Gastroesophageal sphincter (tissue), 4 donors: Measurements from ENCODE around the gene TMEM87A. TPM values are rescaled to one million over a fixed set of nuclear protein-coding genes. Genes with fewer than 3 reads are reported as not detected.
"Not testable (repeated sequence)": the region's sequence is repeated elsewhere in the genome, so short reads cannot be mapped to it uniquely, and the experiment has no call there.

ENCODE experiments used
- ATAC-seq: fragments of 150-250 bp; one replicate; pipeline ENCODE4 v1.9.1; 2016; ENCODE audit warnings: mild to moderate bottlenecking, moderate library complexity
- H3K27ac ChIP-seq, 4 donors: fragments of 200-600 bp; sonication (generic) in 3 of 4; 1 replicate in 3 of 4; 2 replicates in 1 of 4; pipeline ENCODE4 v1.5.1; 2016 to 2019
- H3K27me3 ChIP-seq: fragments of 200-600 bp; sonication (generic); one replicate; pipeline ENCODE4 v1.5.1; 2019
- H3K36me3 ChIP-seq, 2 donors: fragments of 200-600 bp; sonication (generic); one replicate each; pipeline ENCODE4 v1.5.1; 2019; ENCODE audit warnings: control low read depth in 1 of 2
- H3K4me1 ChIP-seq, 3 donors: fragments of 200-600 bp; sonication (generic); 1 replicate in 2 of 3; 2 replicates in 1 of 3; pipeline ENCODE4 v1.5.1; 2016 to 2019; ENCODE audit warnings: control low read depth in 2 of 3
- H3K4me3 ChIP-seq, 2 donors: fragments of 200-600 bp; sonication (generic); one replicate each; pipeline ENCODE4 v1.5.1; 2019; ENCODE audit warnings: mild to moderate bottlenecking in 1 of 2, moderate library complexity in 1 of 2
- H3K9me3 ChIP-seq, 3 donors: fragments of 200-600 bp; sonication (generic); one replicate each; pipeline ENCODE4 v1.5.1; 2017 to 2019; ENCODE audit warnings: control low read depth in 2 of 3
- CTCF ChIP-seq, 4 experiments: fragments of 200-600 bp in 2 of 4; fragments of 450-650 bp in 2 of 4; sonication (generic) in 1 of 4; IDR thresholded peaks; one replicate each; pipeline ENCODE4 v1.5.1; 2017 to 2019; ENCODE audit warnings: antibody characterized with exemption in 4 of 4, mild to moderate bottlenecking in 2 of 4, moderate library complexity in 2 of 4
- EP300 ChIP-seq: sonication (generic); formaldehyde crosslinking; IDR thresholded peaks from one replicate; pipeline ENCODE4 v1.6.1; 2017; ENCODE audit warnings: antibody characterized with exemption, mild to moderate bottlenecking
- POLR2A ChIP-seq, 2 donors: fragments of 450-650 bp; IDR thresholded peaks; one replicate each; pipeline ENCODE4 v1.6.1; 2017; ENCODE audit warnings: antibody characterized with exemption in 2 of 2, mild to moderate bottlenecking in 2 of 2, moderate library complexity in 1 of 2
- POLR2AphosphoS5 ChIP-seq: sonication (generic); formaldehyde crosslinking; IDR thresholded peaks from one replicate; pipeline ENCODE4 v1.6.1; 2017; ENCODE audit warnings: antibody characterized with exemption
- WGBS, 2 donors: methylation state at CpG; one replicate each; pipeline ENCODE4 v1.1.5; 2018; ENCODE audit warnings: low coverage in 1 of 2; 5-methylcytosine and 5-hydroxymethylcytosine counted together
- total RNA-seq, 4 donors: library from RNA; depleted of rRNA; stranded (reverse); fragments of >200 nt; gene quantifications; one replicate each; pipeline ENCODE4 v1.1.0, GENCODE V29; 2016

Gene TMEM87A, protein sequence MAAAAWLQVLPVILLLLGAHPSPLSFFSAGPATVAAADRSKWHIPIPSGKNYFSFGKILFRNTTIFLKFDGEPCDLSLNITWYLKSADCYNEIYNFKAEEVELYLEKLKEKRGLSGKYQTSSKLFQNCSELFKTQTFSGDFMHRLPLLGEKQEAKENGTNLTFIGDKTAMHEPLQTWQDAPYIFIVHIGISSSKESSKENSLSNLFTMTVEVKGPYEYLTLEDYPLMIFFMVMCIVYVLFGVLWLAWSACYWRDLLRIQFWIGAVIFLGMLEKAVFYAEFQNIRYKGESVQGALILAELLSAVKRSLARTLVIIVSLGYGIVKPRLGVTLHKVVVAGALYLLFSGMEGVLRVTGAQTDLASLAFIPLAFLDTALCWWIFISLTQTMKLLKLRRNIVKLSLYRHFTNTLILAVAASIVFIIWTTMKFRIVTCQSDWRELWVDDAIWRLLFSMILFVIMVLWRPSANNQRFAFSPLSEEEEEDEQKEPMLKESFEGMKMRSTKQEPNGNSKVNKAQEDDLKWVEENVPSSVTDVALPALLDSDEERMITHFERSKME
- 10 to 100 TPM; 49.7 to 70.0 (median 65.9) TPM for total RNA-seq

GRCh38 chr15:42272939-42273899 lies at the start of gene TMEM87A, which contains the start of gene GANC:
Gene TMEM87A (minus strand): TSS chr15:42273433. CDS start chr15:42273398, 35 bp downstream.
Gene GANC (plus strand): TSS chr15:42273201. CDS start chr15:42274482, 1,281 bp downstream.
- Histone ChIP-seq H3K27me3 (no peaks in the 10 kb centered on the region), H3K4me1 (peaks cover 17 to 61% (median 23%) of the 10 kb centered on the region in 3 donors), H3K4me3 (peak within 1 kb of the TSS; percentile 70 to 77), H3K9me3 (no peaks in the 10 kb centered on the region), H3K36me3 (peaks cover 0 to 3% of the 10 kb centered on the region in 2 donors), H3K27ac (peak within 1 kb of the TSS; percentile 95 to 99 (median 98))
- TF ChIP-seq POLR2AphosphoS5 = peak; percentile 86
- no peak for TF ChIP-seq EP300
- peak; percentile 66 to 82 for TF ChIP-seq POLR2A (IDR thresholded peaks at IDR 0.05)
- TF ChIP-seq CTCF (IDR thresholded peaks at IDR 0.05) = no peak
- 0 to 4% methylated on average over 5 to 21 of the region's 52 CpGs for WGBS, 2 donors
- peak; percentile 98 for ATAC-seq

DNA sequence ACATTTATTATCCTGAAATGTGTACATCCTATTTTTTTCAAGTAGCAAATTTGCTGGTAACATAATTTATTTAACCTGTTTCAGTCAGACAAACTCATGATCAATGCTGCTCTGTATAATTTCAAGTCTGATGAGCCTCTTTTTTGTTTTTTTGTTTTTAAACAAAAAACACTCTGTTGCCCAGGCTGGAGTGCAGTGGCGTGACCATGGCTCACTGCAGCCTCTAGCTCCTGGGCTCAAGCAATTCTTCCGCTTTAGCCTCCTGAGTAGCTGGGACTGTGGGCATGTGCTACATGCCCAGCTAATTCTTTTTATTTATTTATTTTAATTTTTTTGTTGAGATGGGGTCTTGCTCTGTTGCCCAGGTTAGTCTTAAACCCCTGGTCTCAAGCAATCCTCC lies 46.0 kb upstream of the TMEM87A start:
- Histone ChIP-seq H3K4me1 (no peaks in the 10 kb centered on the region), H3K4me3 (no peak overlapping the region), H3K27ac (no peak overlapping the region), H3K27me3 (no peaks in the 10 kb centered on the region), H3K9me3 (no peaks in the 10 kb centered on the region), H3K36me3 (peaks cover 0 to 42% of the 10 kb centered on the region in 2 donors)
- no peak for ATAC-seq
- 100% methylated on average over 1 to 2 of the region's 2 CpGs for WGBS, 2 donors
- TF ChIP-seq CTCF (IDR thresholded peaks at IDR 0.05) (no peak), POLR2AphosphoS5 (no peak), EP300 (no peak), POLR2A (IDR thresholded peaks at IDR 0.05) (no peak)

DNA sequence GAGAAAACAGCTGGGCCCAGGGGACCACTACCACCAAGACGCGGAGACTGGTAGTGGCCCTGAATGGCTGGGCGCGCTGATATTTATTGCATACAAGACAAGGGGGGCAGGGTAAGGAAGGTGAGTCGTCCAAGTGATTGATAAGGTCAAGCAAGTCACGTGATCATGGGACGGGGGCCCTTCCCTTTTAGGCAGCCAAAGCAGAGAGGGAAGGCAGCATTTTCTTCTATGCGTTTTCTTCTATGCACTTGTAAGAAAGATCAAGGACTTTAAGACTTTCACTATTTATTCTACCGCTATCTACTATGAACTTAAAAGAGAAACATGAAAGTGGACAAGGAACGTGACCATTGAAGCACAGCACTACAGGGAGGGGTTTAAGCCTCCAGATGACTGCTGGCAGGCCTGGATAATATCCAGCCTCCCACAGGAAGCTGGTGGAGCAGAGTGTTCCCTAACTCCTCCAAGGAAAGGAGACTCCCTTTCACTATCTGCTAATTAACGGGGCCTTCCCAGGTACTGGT lies 43.1 kb upstream of the TMEM87A start:
- 63% methylated on average over 9 to 11 of the region's 11 CpGs for WGBS, 2 donors
- not testable (repeated sequence) for H3K4me3 ChIP-seq, H3K27me3 ChIP-seq

GRCh38 chr15:42315521-42315920 lies 42.3 kb upstream of the TMEM87A start:
- Histone ChIP-seq H3K36me3 (peaks cover 0 to 51% of the 10 kb centered on the region in 2 donors), H3K27me3 (no peaks in the 10 kb centered on the region), H3K9me3 (no peaks in the 10 kb centered on the region), H3K4me1 (no peaks in the 10 kb centered on the region), H3K4me3 (no peak overlapping the region), H3K27ac (no peak overlapping the region)
- 61 to 67% methylated on average over 1 of the region's 1 CpG for WGBS, 2 donors
- ATAC-seq = no peak
- TF ChIP-seq POLR2AphosphoS5 (no peak), EP300 (no peak)

More for the DNA sequence above, 43.1 kb upstream of the TMEM87A start:
- H3K36me3 ChIP-seq = peaks cover 0 to 42% of the 10 kb centered on the region in 2 donors
- ATAC-seq, H3K9me3 ChIP-seq, H3K27ac ChIP-seq, H3K4me1 ChIP-seq: not testable (repeated sequence)

DNA sequence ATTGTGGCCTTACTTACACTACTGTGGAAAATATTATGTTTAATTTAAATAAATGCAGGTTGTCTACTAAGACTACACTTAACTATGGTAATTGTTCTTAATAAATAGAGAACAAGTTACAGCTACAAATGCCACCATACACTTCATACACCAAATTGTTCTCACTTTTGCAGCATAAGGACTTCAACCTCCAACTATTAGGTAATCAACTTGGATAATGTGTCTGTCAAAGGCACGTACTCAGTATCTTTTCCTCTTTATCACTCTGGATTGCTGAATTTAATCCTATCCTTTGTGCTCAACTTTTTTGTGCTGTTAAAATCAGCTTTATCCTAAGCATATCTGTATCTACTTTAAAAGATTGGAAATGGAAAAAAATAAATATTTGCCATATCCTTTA lies 41.6 kb upstream of the TMEM87A start:
- Histone ChIP-seq H3K36me3 (peaks cover 3 to 58% of the 10 kb centered on the region in 2 donors), H3K4me1 (no peaks in the 10 kb centered on the region), H3K9me3 (no peaks in the 10 kb centered on the region), H3K27ac (no peak overlapping the region), H3K27me3 (no peaks in the 10 kb centered on the region), H3K4me3 (no peak overlapping the region)
- whole genome bisulfite sequencing, 2 donors = 94 to 100% methylated on average over 1 of the region's 1 CpG
- TF ChIP-seq POLR2AphosphoS5 = no peak
- TF ChIP-seq POLR2A (IDR thresholded peaks at IDR 0.05) = no peak
- TF ChIP-seq EP300 = no peak
- TF ChIP-seq CTCF (IDR thresholded peaks at IDR 0.05) = no peak
- no peak for ATAC-seq
